NCI-H1417 treated with DMSO at 0.1 percent for 48 hours (cell line): ENCODE results near the gene HAO2.

Experiments used
- DNase-seq: peaks from one replicate; lab custom pipeline; 2025; lab: John Stamatoyannopoulos, UW

HAO2 gene

GRCh38 chr1:119438761-119439160 lies 70.2 kb downstream of the HAO2 start:
- DNase-seq: no peak

- no peak for DNase-seq
Measured at GRCh38 chr1:119440721-119441307, 72.2 kb downstream of the HAO2 start.

DNA sequence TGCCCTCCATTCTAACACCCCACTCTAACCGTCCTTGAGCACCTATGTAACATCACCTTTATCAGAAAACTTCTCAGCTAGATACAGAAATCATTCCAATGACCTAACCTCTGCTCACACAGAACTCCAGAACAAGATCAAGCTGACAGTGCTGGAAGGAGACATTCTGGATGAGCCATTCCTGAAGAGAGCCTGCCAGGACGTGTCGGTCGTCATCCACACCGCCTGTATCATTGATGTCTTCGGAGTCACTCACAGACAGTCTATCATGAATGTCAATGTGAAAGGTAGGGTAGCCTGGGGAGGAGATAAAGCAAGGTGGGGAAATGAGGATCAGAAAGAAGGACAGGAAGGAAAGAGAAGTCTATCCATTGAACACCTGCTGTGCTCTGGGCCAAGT lies 74.2 kb downstream of the HAO2 start:
- no peak for DNase-seq
